Stimulated activated CD8-positive, alpha-beta memory T cell treated with anti-CD3 and anti-CD28 coated beads, Interleukin-15, amount 100 ng/mL, for 24 hours (primary cell): ENCODE data around the gene FOXJ3.

Source experiments
- DNase-seq: peaks from one replicate; pipeline ENCODE4 v3.0.0-alpha.2; 2020; ENCODE audit warnings: low read depth

FOXJ3 gene

GRCh38 chr1:42334240-42335049 is 590 bp downstream of the FOXJ3 start:
- DNase-seq, result peak; percentile 6

- DNase-seq, result no peak
Observed at GRCh38 chr1:42333662-42334239, 1.3 kb downstream of the FOXJ3 start.

GRCh38 chr1:42332877-42333276 is 2.2 kb downstream of the FOXJ3 start:
- DNase-seq, result no peak

- DNase-seq, result no peak
Observed at GRCh38 chr1:42330215-42330614, 4.8 kb downstream of the FOXJ3 start.

GRCh38 chr1:42328916-42329496 is 6.0 kb downstream of the FOXJ3 start:
- DNase-seq, result no peak

GRCh38 chr1:42328047-42328625 is 6.9 kb downstream of the FOXJ3 start:
- DNase-seq, result no peak

- no peak for DNase-seq
Observed at GRCh38 chr1:42325014-42325402, 10.0 kb downstream of the FOXJ3 start.

- DNase-seq, result no peak
Observed at GRCh38 chr1:42324398-42325013, 10.5 kb downstream of the FOXJ3 start.

GRCh38 chr1:42323551-42323950 is 11.5 kb downstream of the FOXJ3 start:
- DNase-seq, result no peak

- DNase-seq, result no peak
Observed at GRCh38 chr1:42322577-42322976, 12.5 kb downstream of the FOXJ3 start.

GRCh38 chr1:42321731-42322130 is 13.3 kb downstream of the FOXJ3 start:
- no peak for DNase-seq

GRCh38 chr1:42320708-42321107 is 14.3 kb downstream of the FOXJ3 start:
- DNase-seq, result no peak

- no peak for DNase-seq
Observed at GRCh38 chr1:42319871-42320484, 15.1 kb downstream of the FOXJ3 start.

GRCh38 chr1:42319128-42319851 is 15.7 kb downstream of the FOXJ3 start:
- no peak for DNase-seq

- DNase-seq, result no peak
Observed at GRCh38 chr1:42318601-42319000, 16.4 kb downstream of the FOXJ3 start.

GRCh38 chr1:42317308-42317707 is 17.7 kb downstream of the FOXJ3 start:
- DNase-seq, result no peak

- DNase-seq, result no peak
Observed at GRCh38 chr1:42316292-42316691, 18.7 kb downstream of the FOXJ3 start.

GRCh38 chr1:42315500-42315899 is 19.5 kb downstream of the FOXJ3 start:
- no peak for DNase-seq

GRCh38 chr1:42313970-42314369 is 21.1 kb downstream of the FOXJ3 start:
- DNase-seq, result no peak

GRCh38 chr1:42312576-42313212 is 22.3 kb downstream of the FOXJ3 start:
- no peak for DNase-seq

GRCh38 chr1:42311897-42312296 is 23.1 kb downstream of the FOXJ3 start:
- no peak for DNase-seq
